Esophagus muscularis mucosa (tissue), 3 donors: ENCODE measurements around the gene GALM.
"Not testable (repeated sequence)": the region's sequence is repeated elsewhere in the genome, so short reads cannot be mapped to it uniquely, and the experiment has no call there.

Source experiments
- POLR2A ChIP-seq: fragments of 450-650 bp; IDR thresholded peaks from one replicate; pipeline ENCODE4 v1.6.1; 2017; ENCODE audit warnings: antibody characterized with exemption, moderate library complexity, mild to moderate bottlenecking, low read depth
- TF ChIP-seq, protein P1 (sequence below), 3 experiments: fragments of 200-600 bp in 2 of 3; fragments of 450-650 bp in 1 of 3; sonication (generic) in 2 of 3; IDR thresholded peaks; one replicate each; pipeline ENCODE4 v1.5.1; 2017 to 2019; ENCODE audit warnings: antibody characterized with exemption in 3 of 3, mild to moderate bottlenecking in 2 of 3, moderate library complexity in 1 of 3

DNA sequence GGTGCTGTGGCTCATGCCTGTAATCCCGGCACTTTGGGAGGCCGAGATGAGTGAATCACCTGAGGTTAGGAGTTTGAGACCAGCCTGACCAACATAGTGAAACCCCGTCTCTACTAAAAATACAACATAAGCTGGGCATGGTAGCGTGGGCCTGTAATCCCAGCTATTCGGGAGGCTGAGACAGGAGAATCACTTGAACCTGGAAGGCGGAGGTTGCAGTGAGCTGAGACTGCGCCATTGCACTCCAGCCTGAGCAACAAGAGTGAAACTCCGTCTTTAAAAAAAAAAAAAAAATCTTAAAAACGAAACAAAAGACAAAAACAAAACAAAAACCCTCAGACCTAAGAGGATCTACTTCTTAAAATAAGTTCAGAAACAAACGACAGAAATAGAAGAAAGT, 16.7 kb downstream of the GALM start:
- TF ChIP-seq POLR2A, result not testable (repeated sequence)
- TF ChIP-seq, protein P1, sequence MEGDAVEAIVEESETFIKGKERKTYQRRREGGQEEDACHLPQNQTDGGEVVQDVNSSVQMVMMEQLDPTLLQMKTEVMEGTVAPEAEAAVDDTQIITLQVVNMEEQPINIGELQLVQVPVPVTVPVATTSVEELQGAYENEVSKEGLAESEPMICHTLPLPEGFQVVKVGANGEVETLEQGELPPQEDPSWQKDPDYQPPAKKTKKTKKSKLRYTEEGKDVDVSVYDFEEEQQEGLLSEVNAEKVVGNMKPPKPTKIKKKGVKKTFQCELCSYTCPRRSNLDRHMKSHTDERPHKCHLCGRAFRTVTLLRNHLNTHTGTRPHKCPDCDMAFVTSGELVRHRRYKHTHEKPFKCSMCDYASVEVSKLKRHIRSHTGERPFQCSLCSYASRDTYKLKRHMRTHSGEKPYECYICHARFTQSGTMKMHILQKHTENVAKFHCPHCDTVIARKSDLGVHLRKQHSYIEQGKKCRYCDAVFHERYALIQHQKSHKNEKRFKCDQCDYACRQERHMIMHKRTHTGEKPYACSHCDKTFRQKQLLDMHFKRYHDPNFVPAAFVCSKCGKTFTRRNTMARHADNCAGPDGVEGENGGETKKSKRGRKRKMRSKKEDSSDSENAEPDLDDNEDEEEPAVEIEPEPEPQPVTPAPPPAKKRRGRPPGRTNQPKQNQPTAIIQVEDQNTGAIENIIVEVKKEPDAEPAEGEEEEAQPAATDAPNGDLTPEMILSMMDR (IDR thresholded peaks at IDR 0.05), result not testable (repeated sequence)
